Measurements from ENCODE around the gene DNAAF5. TPM values are rescaled to one million over a fixed set of nuclear protein-coding genes. Genes with fewer than 3 reads are reported as not detected.

Gene DNAAF5
- polyA plus RNA-seq, 4 donors, result 6.8 to 29.2 (median 15.5) TPM

DNA sequence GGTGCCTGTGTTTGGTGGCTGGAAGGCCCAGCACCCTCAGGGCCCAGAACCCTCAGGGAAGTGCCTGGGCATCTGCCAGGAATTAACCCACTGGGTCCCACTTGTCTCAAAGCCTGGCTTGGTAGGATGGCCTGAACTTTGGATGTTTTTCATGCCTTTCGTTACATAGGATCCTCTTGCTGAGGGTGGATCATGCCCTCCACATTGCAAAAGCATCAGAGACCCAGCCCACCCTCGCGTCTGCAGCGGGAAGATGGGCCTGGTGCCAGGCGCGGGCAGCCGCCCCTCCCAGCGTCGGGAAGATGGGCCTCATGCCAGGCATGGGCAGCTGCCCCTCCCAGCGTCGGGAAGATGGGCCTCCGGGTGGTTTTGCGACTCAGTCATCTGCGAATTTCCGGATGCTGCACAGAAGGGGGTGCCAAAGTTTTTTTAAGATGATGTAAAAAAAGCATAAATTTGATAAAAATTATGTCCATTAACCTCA is 52.5 kb downstream of the DNAAF5 start:
- Histone ChIP-seq H3K4me1 (ENCODE audit: control insufficient read depth in 3 of 3, insufficient read depth in 2 of 3, low read depth in 1 of 3, low read length in 2 of 3) (no peaks in the 10 kb centered on the region), H3K27ac (ENCODE audit: low read depth in 1 of 3, low read length in 2 of 3) (no peak overlapping the region), H3K4me3 (ENCODE audit: low read depth in 1 of 3, low read length in 3 of 3) (no peak overlapping the region), H3K36me3 (ENCODE audit: control insufficient read depth in 3 of 3, insufficient read depth in 2 of 3, low read depth in 1 of 3, low read length in 3 of 3) (peaks cover 3 to 94% (median 8%) of the 10 kb centered on the region in 3 donors), H3K9me3 (ENCODE audit: control insufficient read depth in 2 of 2, insufficient read depth in 1 of 2, low read depth in 1 of 2, low read length in 1 of 2) (peaks cover 0 to 5% of the 10 kb centered on the region in 2 donors), H3K27me3 (ENCODE audit: control insufficient read depth in 3 of 3, insufficient read depth in 3 of 3, low read length in 3 of 3) (no peaks in the 10 kb centered on the region)
- DNase-seq (no peak), FAIRE-seq (no peak)
- WGBS, 3 donors, result 34 to 59% (median 56%) methylated on average over 15 of the region's 15 CpGs

DNA sequence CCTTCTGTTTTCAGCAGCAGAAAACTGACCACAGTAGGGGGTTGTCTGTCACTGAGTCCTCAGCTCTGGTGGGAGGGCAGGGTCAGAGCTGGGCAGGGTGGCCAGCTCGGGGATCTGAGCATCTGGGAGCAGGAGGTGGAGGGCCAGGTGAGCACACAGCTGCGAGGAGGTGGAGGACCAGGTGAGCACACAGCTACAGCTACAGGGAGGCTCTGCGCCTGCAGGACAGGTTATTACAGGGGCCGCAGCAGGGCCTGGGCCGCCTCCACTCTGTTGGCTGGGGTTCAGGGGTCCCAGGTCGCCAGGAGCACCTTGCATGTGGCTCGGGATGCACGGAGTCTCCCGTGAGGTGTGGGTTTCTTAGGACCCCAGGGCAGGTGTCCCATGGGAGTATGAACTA is 53.0 kb downstream of the DNAAF5 start:
- H3K4me3 ChIP-seq (ENCODE audit: low read depth in 1 of 3, low read length in 3 of 3), result no peak overlapping the region
- no peak overlapping the region for H3K27ac ChIP-seq (ENCODE audit: low read depth in 1 of 3, low read length in 2 of 3)
- DNase-seq (no peak), FAIRE-seq (no peak)
- 90 to 92% (median 91%) methylated on average over 9 of the region's 9 CpGs for WGBS, 3 donors
- H3K9me3 ChIP-seq (ENCODE audit: control insufficient read depth in 2 of 2, insufficient read depth in 1 of 2, low read depth in 1 of 2, low read length in 1 of 2), result peaks cover 0 to 5% of the 10 kb centered on the region in 2 donors
- peaks cover 3 to 94% (median 8%) of the 10 kb centered on the region in 3 donors for H3K36me3 ChIP-seq (ENCODE audit: control insufficient read depth in 3 of 3, insufficient read depth in 2 of 3, low read depth in 1 of 3, low read length in 3 of 3)
- no peaks in the 10 kb centered on the region for H3K27me3 ChIP-seq (ENCODE audit: control insufficient read depth in 3 of 3, insufficient read depth in 3 of 3, low read length in 3 of 3)
- no peaks in the 10 kb centered on the region for H3K4me1 ChIP-seq (ENCODE audit: control insufficient read depth in 3 of 3, insufficient read depth in 2 of 3, low read depth in 1 of 3, low read length in 2 of 3)

DNA sequence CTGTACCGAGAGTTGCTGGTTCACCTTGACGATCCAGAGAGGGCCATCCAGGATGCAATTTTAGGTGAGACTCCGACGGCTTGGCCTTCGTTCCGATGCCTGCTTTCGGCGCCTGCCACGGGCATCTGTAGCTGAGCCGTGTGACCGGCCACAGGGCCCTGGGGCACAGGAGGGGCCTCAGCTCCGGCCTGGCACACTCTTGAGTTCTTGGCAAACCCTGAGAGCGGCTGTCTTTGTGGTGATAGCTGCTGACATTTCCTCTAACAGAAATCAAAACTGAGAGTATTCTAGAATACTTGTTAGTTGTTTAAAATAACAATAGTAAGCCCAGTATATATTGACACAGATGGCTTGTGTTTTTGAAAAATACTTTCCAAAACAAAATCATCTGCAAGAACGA is 53.6 kb downstream of the DNAAF5 start:
- Histone ChIP-seq H3K27ac (ENCODE audit: low read depth in 1 of 3, low read length in 2 of 3) (no peak overlapping the region), H3K27me3 (ENCODE audit: control insufficient read depth in 3 of 3, insufficient read depth in 3 of 3, low read length in 3 of 3) (no peaks in the 10 kb centered on the region), H3K9me3 (ENCODE audit: control insufficient read depth in 2 of 2, insufficient read depth in 1 of 2, low read depth in 1 of 2, low read length in 1 of 2) (peaks cover 0 to 5% of the 10 kb centered on the region in 2 donors), H3K4me3 (ENCODE audit: low read depth in 1 of 3, low read length in 3 of 3) (no peak overlapping the region), H3K36me3 (ENCODE audit: control insufficient read depth in 3 of 3, insufficient read depth in 2 of 3, low read depth in 1 of 3, low read length in 3 of 3) (peaks cover 3 to 95% (median 7%) of the 10 kb centered on the region in 3 donors), H3K4me1 (ENCODE audit: control insufficient read depth in 3 of 3, insufficient read depth in 2 of 3, low read depth in 1 of 3, low read length in 2 of 3) (no peaks in the 10 kb centered on the region)
- DNase-seq (no peak), FAIRE-seq (no peak)
- 90 to 94% (median 92%) methylated on average over 14 of the region's 14 CpGs for WGBS, 3 donors

DNA sequence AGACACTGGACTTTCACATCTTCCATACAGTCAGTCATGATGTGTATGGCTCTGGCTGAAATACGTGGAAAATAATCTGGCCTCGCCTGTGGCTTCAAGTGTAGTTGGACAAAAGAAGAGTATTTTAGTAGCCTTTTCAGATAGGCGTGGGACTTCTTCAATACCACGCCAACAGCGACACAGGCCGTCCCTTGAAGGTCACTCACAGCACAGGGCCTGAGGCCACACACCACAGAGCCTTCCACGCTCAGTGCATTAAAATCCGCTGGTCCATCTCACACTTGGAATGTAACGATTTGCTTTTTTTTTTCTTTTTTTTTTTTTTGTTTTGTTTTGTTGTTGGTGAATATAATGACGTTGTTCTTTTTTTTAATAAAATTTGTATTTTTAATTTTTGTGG is 54.0 kb downstream of the DNAAF5 start:
- 93 to 94% (median 94%) methylated on average over 10 of the region's 10 CpGs for WGBS, 3 donors
- DNase-seq, result no peak
- Histone ChIP-seq H3K27ac (ENCODE audit: low read depth in 1 of 3, low read length in 2 of 3) (no peak overlapping the region), H3K4me1 (ENCODE audit: control insufficient read depth in 3 of 3, insufficient read depth in 2 of 3, low read depth in 1 of 3, low read length in 2 of 3) (no peaks in the 10 kb centered on the region), H3K27me3 (ENCODE audit: control insufficient read depth in 3 of 3, insufficient read depth in 3 of 3, low read length in 3 of 3) (no peaks in the 10 kb centered on the region), H3K4me3 (ENCODE audit: low read depth in 1 of 3, low read length in 3 of 3) (no peak overlapping the region), H3K9me3 (ENCODE audit: control insufficient read depth in 2 of 2, insufficient read depth in 1 of 2, low read depth in 1 of 2, low read length in 1 of 2) (peaks cover 0 to 5% of the 10 kb centered on the region in 2 donors), H3K36me3 (ENCODE audit: control insufficient read depth in 3 of 3, insufficient read depth in 2 of 3, low read depth in 1 of 3, low read length in 3 of 3) (peaks cover 3 to 95% (median 5%) of the 10 kb centered on the region in 3 donors)
- no peak for FAIRE-seq

DNA sequence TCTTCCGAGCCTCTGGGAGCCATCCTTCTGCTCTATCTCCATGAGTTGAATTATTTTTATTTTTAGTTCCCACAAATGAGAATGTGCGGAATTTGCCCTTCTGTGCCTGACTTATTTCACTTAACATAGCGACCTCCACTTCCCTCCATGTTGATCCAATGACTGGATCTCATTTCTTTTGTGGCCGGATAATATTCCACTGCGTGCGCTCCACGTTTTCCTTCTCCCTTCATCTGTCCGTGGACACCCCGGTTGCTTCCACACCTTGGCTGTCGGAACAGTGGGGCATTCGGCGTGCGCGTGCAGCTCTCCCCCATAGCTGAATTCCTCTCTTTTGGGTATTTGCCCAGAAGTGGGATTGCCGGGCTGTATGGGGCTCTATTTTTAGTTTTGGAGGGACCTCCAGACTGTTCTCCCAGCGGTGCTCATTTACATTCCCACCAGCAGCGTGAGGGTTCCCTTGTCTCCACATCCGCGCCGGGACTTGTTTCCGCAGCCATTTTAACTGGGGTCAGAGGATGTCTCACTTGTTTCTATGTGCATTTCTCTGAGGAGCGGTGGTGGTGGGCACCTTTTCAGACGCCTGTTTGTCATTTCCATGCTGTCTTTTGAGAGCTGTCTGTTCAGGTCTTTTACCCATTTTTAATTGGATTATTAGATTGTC is 54.8 kb downstream of the DNAAF5 start:
- H3K4me3 ChIP-seq (ENCODE audit: low read depth in 1 of 3, low read length in 3 of 3), result no peak overlapping the region
- H3K4me1 ChIP-seq (ENCODE audit: control insufficient read depth in 3 of 3, insufficient read depth in 2 of 3, low read depth in 1 of 3, low read length in 2 of 3), result no peaks in the 10 kb centered on the region
- peaks cover 0 to 5% of the 10 kb centered on the region in 2 donors for H3K9me3 ChIP-seq (ENCODE audit: control insufficient read depth in 2 of 2, insufficient read depth in 1 of 2, low read depth in 1 of 2, low read length in 1 of 2)
- 84 to 95% (median 92%) methylated on average over 23 of the region's 23 CpGs for WGBS, 3 donors
- FAIRE-seq (no peak), DNase-seq (no peak)
- peak overlapping the region in 1 of 3 donors; percentile 22 for H3K27ac ChIP-seq (ENCODE audit: low read depth in 1 of 3, low read length in 2 of 3)
- H3K36me3 ChIP-seq (ENCODE audit: control insufficient read depth in 3 of 3, insufficient read depth in 2 of 3, low read depth in 1 of 3, low read length in 3 of 3), result peaks cover 3 to 90% (median 5%) of the 10 kb centered on the region in 3 donors
- no peaks in the 10 kb centered on the region for H3K27me3 ChIP-seq (ENCODE audit: control insufficient read depth in 3 of 3, insufficient read depth in 3 of 3, low read length in 3 of 3)

DNA sequence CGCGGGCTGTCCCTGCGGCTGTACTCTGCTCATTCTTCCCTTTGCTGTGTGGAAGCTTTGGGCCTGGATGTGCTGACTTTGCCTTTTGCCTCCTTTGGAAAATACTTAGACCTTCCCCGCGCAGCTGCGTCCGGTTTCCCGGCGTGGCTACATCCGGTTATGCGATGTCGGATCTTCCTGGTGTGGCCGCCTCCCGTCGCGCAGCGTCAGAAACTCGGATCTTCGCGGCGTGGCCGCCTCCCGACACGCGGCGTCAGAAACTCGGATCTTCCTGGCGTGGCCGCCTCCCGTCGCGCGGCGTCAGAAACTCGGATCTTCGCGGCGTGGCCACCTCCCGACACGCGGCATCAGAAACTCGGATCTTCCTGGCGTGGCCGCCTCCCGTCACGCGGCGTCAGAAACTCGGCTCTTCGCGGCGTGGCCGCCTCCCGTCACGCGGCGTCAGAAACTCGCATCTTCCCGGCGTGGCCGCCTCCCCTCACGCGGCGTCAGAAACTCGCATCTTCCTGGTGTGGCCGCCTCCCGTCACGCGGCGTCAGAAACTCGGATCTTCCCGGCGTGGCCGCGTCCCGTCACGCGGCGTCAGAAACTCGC is 55.5 kb downstream of the DNAAF5 start:
- DNase-seq, result no peak
- H3K36me3 ChIP-seq (ENCODE audit: control insufficient read depth in 3 of 3, insufficient read depth in 2 of 3, low read depth in 1 of 3, low read length in 3 of 3), result peaks cover 3 to 84% (median 5%) of the 10 kb centered on the region in 3 donors
- H3K27ac ChIP-seq (ENCODE audit: low read depth in 1 of 3, low read length in 2 of 3), result peak overlapping the region in 1 of 3 donors; percentile 22

DNA sequence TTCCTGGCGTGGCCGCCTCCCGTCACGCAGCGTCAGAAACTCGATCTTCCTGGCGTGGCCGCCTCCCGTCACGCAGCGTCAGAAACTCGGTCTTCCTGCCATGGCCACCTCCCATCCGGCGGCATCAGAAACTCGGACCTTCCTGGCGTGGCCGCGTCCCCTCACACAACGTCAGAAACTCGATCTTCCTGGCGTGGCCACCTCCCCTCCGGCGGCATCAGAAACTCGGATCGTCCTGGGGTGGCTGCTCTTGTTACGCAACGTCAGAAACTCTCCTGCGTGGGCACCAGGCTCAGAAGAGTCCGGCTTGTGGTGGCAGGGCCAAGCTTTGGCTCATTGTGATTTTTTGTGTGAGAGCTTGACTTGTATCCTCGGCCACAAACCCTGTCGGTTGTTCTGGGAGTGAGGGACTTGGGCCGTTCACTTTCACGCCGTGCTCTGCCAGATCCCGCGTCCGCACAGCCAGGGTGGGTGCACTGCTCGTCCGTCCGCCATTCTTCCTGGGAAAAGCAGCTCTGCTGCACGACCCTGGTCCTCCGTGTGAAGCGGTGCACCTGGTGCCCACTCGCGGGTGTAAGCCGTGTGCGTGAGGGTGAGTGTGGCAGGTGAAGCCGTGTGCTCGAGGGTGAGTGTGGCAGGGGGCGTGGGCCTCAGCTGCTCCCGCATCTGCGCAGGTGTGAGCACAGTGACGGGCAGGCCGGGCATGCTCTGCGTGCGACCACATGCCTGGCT is 56.4 kb downstream of the DNAAF5 start:
- Histone ChIP-seq H3K27me3 (ENCODE audit: control insufficient read depth in 3 of 3, insufficient read depth in 3 of 3, low read length in 3 of 3) (no peaks in the 10 kb centered on the region), H3K4me1 (ENCODE audit: control insufficient read depth in 3 of 3, insufficient read depth in 2 of 3, low read depth in 1 of 3, low read length in 2 of 3) (no peaks in the 10 kb centered on the region), H3K4me3 (ENCODE audit: low read depth in 1 of 3, low read length in 3 of 3) (no peak overlapping the region), H3K36me3 (ENCODE audit: control insufficient read depth in 3 of 3, insufficient read depth in 2 of 3, low read depth in 1 of 3, low read length in 3 of 3) (peaks cover 3 to 82% (median 5%) of the 10 kb centered on the region in 3 donors), H3K9me3 (ENCODE audit: control insufficient read depth in 2 of 2, insufficient read depth in 1 of 2, low read depth in 1 of 2, low read length in 1 of 2) (peaks cover 0 to 5% of the 10 kb centered on the region in 2 donors), H3K27ac (ENCODE audit: low read depth in 1 of 3, low read length in 2 of 3) (no peak overlapping the region)
- 96 to 98% (median 96%) methylated on average over 52 to 56 of the region's 56 CpGs for WGBS, 3 donors
- no peak for FAIRE-seq
- DNase-seq, result no peak

More for the DNA sequence above, 55.5 kb downstream of the DNAAF5 start:
- Histone ChIP-seq H3K4me3 (ENCODE audit: low read depth in 1 of 3, low read length in 3 of 3) (no peak overlapping the region), H3K9me3 (ENCODE audit: control insufficient read depth in 2 of 2, insufficient read depth in 1 of 2, low read depth in 1 of 2, low read length in 1 of 2) (peaks cover 0 to 5% of the 10 kb centered on the region in 2 donors), H3K27me3 (ENCODE audit: control insufficient read depth in 3 of 3, insufficient read depth in 3 of 3, low read length in 3 of 3) (no peaks in the 10 kb centered on the region), H3K4me1 (ENCODE audit: control insufficient read depth in 3 of 3, insufficient read depth in 2 of 3, low read depth in 1 of 3, low read length in 2 of 3) (no peaks in the 10 kb centered on the region)
- WGBS, 3 donors, result 96 to 98% (median 97%) methylated on average over 68 to 80 of the region's 80 CpGs
- FAIRE-seq, result no peak

All from small intestine (tissue), 7 donors.